Hepatocyte (in vitro differentiated cells): ENCODE results near the gene INTS6.

ENCODE experiments used
- EZH2 ChIP-seq: fragments of 200-600 bp; sonication (generic); IDR thresholded peaks from 2 replicates; pipeline ENCODE4 v1.6.1; 2016; ENCODE audit warnings: antibody characterized with exemption, mild to moderate bottlenecking, borderline replicate concordance
- EZH2phosphoT487 ChIP-seq: fragments of 200-600 bp; sonication (generic); IDR thresholded peaks from one replicate; pipeline ENCODE4 v1.6.1; 2018; ENCODE audit warnings: antibody characterized with exemption, mild to moderate bottlenecking, low read depth, moderate library complexity; ENCODE audit not compliant: unreplicated experiment, severe bottlenecking

- TF ChIP-seq EZH2phosphoT487 (no peak), EZH2 (no peak)
These were observed 93.5 kb downstream of the INTS6 start for GRCh38 chr13:51359352-51359751.
